ENCODE data around the gene PLPP1. TPM values are rescaled to one million over a fixed set of nuclear protein-coding genes. Genes with fewer than 3 reads are reported as not detected.

The PLPP1 gene
- total RNA-seq, 6 experiments from 2014 or later, result 23.3 to 145 (median 36.0) TPM

DNA sequence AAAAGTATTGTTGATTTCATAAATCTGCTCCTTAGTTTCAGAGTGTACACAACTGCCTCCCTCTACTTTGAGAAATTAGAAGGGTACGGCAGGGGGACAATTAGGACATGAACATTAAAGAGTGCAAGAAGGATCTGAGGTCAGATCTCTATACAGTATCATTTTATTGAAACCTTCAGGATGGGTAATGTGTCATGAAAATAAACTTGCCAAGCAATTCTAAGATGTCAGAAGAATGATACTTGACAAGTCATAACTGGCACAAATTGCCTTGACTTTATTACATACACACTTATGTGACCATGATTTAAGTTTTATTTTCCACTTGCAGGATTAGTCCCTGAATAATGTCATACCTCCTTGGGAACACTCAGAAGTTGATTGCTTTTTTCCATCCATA, 92.8 kb downstream of the PLPP1 start:
- DNase-seq (no peak), ATAC-seq (no peak)
- Histone ChIP-seq H3K27me3 (no peaks in the 10 kb centered on the region), H3K36me3 (peaks cover 0 to 10% (median 5%) of the 10 kb centered on the region in 4 donors), H3K9me3 (no peaks in the 10 kb centered on the region), H3K4me1 (peaks cover 0 to 7% (median 0%) of the 10 kb centered on the region in 4 donors), H3K4me3 (no peak overlapping the region), H3K27ac (no peak overlapping the region)
- no peak for TF ChIP-seq POLR2A (IDR thresholded peaks at IDR 0.05)
- TF ChIP-seq, protein P1, sequence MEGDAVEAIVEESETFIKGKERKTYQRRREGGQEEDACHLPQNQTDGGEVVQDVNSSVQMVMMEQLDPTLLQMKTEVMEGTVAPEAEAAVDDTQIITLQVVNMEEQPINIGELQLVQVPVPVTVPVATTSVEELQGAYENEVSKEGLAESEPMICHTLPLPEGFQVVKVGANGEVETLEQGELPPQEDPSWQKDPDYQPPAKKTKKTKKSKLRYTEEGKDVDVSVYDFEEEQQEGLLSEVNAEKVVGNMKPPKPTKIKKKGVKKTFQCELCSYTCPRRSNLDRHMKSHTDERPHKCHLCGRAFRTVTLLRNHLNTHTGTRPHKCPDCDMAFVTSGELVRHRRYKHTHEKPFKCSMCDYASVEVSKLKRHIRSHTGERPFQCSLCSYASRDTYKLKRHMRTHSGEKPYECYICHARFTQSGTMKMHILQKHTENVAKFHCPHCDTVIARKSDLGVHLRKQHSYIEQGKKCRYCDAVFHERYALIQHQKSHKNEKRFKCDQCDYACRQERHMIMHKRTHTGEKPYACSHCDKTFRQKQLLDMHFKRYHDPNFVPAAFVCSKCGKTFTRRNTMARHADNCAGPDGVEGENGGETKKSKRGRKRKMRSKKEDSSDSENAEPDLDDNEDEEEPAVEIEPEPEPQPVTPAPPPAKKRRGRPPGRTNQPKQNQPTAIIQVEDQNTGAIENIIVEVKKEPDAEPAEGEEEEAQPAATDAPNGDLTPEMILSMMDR (IDR thresholded peaks at IDR 0.05), result no peak
- intact Hi-C loops (cut with DNase I), result no loop called here
- 100% methylated on average over 1 of the region's 1 CpG for whole genome bisulfite sequencing (ENCODE audit: insufficient coverage, low coverage, low lambda C conversion rate, missing lambda C conversion rate)

DNA sequence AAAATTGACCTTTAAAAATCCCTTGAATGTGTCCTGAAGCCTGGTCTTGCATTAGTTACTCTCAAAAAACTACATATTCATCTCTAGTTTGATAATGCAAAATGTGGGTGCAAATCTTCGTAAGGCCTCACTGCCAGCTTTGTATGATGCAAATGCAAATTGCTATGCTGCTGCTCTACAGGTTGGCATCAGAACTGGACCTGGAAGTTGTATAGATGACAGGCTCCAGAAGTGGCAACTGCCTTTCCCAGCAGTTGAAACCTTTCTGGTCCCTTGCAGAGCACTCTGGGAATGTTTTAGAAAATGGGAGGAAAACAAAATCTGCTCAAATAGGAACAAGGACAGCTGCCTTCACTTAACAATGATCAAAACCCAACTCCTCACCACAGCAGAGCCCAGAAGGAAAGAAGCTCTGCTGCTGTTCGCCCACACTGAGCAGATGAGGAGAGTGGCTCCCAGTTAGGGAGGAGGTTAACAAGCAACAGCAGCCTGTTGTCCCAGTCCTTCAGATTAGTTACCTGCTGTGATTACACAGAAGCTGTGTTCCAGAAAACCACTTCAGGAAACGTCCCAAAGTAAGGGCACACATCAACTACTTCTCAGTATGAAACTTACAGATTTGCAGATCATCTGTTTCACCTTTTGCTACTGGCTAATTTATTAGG, 93.5 kb downstream of the PLPP1 start:
- TF ChIP-seq, protein P1 (IDR thresholded peaks at IDR 0.05), result no peak
- no peak for TF ChIP-seq POLR2A (IDR thresholded peaks at IDR 0.05)
- ATAC-seq (no peak), DNase-seq (no peak)
- Histone ChIP-seq H3K27me3 (no peaks in the 10 kb centered on the region), H3K9me3 (no peaks in the 10 kb centered on the region), H3K4me1 (peaks cover 0 to 7% (median 0%) of the 10 kb centered on the region in 4 donors), H3K36me3 (peaks cover 0 to 10% (median 6%) of the 10 kb centered on the region in 4 donors), H3K27ac (no peak overlapping the region), H3K4me3 (no peak overlapping the region)
- intact Hi-C loops (cut with DNase I), result no loop called here
- 82% methylated on average over 2 of the region's 3 CpGs for WGBS (ENCODE audit: insufficient coverage, low coverage, low lambda C conversion rate, missing lambda C conversion rate)

DNA sequence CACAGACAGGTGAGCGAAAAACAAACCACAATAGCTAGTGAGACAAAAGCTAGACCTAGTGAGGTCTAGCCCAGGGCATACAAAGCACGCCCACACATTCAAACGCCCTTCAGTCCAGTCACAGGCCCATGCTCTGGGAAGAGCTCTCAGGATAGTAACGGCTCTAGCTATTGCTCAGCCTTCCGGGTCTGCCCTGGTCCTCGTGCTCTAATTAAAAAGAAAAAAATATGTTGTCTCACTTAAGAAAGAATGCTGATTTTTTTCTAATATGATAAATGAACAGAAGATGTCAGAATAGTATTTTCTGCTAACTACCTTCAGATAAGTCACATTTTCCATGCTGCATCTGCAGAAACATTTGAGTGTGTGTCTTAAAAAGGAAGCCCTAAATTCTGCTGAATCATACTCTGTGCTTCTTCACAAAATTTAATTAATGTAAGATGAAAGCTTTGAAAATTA, 94.5 kb downstream of the PLPP1 start:
- peak in 2 of 4 donors; percentile 20 to 36 for ATAC-seq
- peaks cover 0 to 7% (median 0%) of the 10 kb centered on the region in 4 donors for H3K4me1 ChIP-seq
- TF ChIP-seq, protein P1 (IDR thresholded peaks at IDR 0.05), result no peak
- no peak for TF ChIP-seq POLR2A (IDR thresholded peaks at IDR 0.05)
- H3K9me3 ChIP-seq, result no peaks in the 10 kb centered on the region
- H3K36me3 ChIP-seq, result peaks cover 0 to 10% (median 6%) of the 10 kb centered on the region in 4 donors
- 77% methylated on average over 6 of the region's 6 CpGs for WGBS (ENCODE audit: insufficient coverage, low coverage, low lambda C conversion rate, missing lambda C conversion rate)
- no peaks in the 10 kb centered on the region for H3K27me3 ChIP-seq
- DNase-seq, result no peak
- intact Hi-C loops (cut with DNase I), result no loop called here
- H3K27ac ChIP-seq, result peak overlapping the region in 1 of 3 donors; percentile 5
- H3K4me3 ChIP-seq, result no peak overlapping the region

DNA sequence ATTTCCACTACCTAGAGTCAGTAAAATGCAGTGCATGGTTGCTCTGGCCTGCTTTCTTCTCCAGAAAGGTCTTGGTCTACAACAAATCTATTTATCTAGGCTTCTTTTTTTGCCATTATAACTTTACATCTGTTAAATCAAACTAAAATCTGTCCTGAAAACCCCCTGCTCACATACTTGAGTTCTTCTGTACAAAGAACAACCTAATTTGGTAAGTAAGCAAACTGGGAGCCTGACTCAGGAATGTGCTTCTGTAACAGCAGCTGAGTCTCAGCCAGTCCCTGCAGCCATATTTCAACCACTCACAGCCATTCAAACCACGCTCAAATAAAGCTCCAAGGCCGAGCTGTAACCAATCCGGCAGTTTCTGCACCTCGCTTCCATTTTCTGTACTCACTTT, 95.8 kb downstream of the PLPP1 start:
- TF ChIP-seq, protein P1 (IDR thresholded peaks at IDR 0.05), result no peak
- TF ChIP-seq POLR2A (IDR thresholded peaks at IDR 0.05), result no peak
- 58% methylated on average over 4 of the region's 4 CpGs for WGBS (ENCODE audit: insufficient coverage, low coverage, low lambda C conversion rate, missing lambda C conversion rate)
- ATAC-seq, result peak; percentile 20 to 41 (median 28)
- H3K27me3 ChIP-seq, result no peaks in the 10 kb centered on the region
- H3K9me3 ChIP-seq, result no peaks in the 10 kb centered on the region
- H3K27ac ChIP-seq, result peak overlapping the region in 2 of 3 donors; percentile 23 to 35
- H3K4me1 ChIP-seq, result peaks cover 0 to 7% (median 0%) of the 10 kb centered on the region in 4 donors
- peaks cover 0 to 10% (median 7%) of the 10 kb centered on the region in 4 donors for H3K36me3 ChIP-seq
- H3K4me3 ChIP-seq, result no peak overlapping the region
- intact Hi-C loops (cut with DNase I), result no loop called here
- DNase-seq, result no peak

Data from right lobe of liver (tissue), 6 donors.